ENCODE measurements around the gene ASTN2.

DNA sequence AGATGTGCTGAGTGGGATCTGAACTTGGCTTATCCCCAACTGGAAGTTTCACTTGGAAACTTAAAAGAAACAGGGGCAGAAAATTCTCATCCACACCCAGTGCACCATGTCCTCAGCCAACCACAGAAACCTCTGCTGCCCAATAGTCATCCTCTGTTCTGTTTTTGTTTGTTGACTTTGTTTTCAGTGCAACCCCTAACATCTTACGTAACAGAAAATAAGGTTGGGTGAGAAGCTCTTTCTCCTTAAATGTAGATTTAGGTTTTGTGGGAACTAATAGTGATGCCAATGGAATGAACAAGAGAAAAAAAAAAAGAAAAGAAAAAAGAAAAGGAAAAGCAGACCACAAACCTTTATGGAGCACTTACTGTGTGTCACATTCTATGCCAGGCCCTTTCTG, 998.4 kb downstream of the ASTN2 start:
- TF ChIP-seq GATA1 (IDR thresholded peaks at IDR 0.05; ENCODE audit: low read depth, low read length) (no peak), POLR2A (IDR thresholded peaks at IDR 0.05; ENCODE audit: low read length) (no peak)

Measured in erythroblast (primary cell).